GM19455 (cell line): ENCODE results near the gene DYNLT5.
A peak's percentile ranks its signal among the peaks of the same experiment; 100 is the strongest.
"Not testable (repeated sequence)": the region's sequence is repeated elsewhere in the genome, so short reads cannot be mapped to it uniquely, and the experiment has no call there.

Experiments
- ATAC-seq: cut with Tn5 transposase; IDR thresholded peaks from one replicate; pipeline ENCODE4 v1.9.1; 2021; ENCODE audit not compliant: unreplicated experiment

DYNLT5 gene

DNA sequence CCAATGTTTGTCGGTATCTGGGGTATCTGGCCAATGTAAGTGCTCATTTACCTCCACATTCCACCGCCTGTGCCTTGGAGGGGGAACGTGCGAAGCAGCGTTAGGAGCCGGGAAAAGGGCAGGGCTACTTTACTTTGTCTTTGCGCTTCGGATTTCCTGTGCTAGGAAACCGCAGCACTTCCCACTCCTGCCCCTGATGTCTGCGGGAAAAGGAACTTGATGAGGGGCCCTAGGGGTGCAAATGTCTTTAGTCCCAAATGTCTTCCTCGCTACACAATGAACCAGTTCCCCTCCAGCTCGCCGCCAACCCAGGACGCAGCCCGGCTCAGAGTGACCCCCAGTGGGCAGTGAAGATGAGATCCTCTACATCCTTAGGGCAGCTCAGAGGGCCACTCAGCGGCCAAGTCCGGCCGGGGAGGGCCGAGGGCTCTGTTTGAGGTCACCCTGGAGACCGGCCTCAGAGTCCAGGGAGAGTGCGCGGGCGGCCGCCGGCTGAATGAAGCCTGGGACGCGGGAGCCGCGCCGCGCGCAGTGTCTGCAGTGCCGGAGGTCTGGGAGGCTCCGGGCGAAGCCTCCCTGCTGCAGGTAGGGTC is at the start of gene DYNLT5:
Gene DYNLT5 (plus strand): TSS at position 460 of the 593 bp plus-strand sequence. CDS start 2,200 bp downstream, outside the sequence.
- no peak for ATAC-seq

GRCh38 chr1:66704177-66704875 is 47.9 kb upstream of the DYNLT5 start:
- no peak for ATAC-seq

DNA sequence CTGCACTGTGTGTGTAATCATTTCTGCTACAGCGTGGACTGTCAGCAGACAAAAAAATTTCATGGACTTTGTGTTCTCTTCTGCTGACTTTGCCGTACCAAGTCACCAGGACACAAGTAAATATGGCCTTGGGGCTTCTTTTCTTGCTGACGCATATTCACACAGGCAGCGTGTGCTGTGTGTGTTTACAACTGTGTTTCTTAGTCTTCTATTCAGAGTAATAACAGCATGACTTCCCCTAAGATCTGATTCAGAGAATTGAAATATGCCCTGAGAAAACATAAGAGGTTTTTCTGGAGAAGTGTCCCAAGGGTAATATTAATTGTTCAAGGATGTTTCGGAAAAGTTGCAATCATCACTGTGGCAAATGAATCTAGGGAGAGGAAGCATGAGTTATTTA is 47.1 kb upstream of the DYNLT5 start:
- no peak for ATAC-seq

DNA sequence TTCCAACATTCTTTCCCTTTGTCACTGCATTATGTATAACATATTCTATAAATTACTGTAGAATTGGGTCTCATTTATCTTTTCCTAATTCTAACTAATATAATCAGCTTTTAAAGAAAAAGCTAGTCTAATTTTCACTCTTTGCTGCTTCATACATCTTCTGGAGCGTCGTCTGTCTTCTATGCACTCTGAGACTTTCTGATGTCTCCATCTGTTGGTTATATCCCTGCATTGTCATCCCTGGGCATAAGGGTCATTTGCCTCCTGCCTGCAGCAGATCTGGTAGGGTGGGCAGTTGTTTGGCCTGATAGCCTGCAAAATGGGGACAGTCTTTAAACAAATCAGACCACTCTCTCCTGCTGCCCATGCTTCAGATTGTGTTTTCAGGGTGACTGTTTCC is 40.8 kb upstream of the DYNLT5 start:
- ATAC-seq: no peak

- no peak for ATAC-seq
Observed at GRCh38 chr1:66712839-66713238, 39.4 kb upstream of the DYNLT5 start.

DNA sequence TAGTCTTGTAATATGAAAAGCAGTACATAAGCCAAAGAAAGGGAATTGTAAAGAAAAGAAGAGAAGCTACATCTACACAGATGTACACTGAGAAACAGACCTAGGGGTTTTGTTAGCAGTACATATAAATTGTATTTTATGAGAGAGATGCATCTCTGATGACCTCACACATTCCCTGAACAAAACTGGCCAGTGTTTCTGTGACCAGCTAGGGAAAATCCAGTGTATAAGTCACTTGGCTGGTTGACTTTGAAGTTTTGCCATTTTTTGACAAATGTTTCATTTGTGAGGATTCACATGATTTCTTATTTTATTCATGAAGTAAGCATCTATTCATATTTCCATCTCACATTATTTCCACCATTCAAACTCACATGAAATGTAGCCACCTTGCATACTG is 28.3 kb upstream of the DYNLT5 start:
- ATAC-seq: no peak

GRCh38 chr1:66725885-66726665 is 26.2 kb upstream of the DYNLT5 start:
- ATAC-seq: peak; percentile 76

- ATAC-seq: no peak
Observed at GRCh38 chr1:66728021-66728420, 24.2 kb upstream of the DYNLT5 start.

DNA sequence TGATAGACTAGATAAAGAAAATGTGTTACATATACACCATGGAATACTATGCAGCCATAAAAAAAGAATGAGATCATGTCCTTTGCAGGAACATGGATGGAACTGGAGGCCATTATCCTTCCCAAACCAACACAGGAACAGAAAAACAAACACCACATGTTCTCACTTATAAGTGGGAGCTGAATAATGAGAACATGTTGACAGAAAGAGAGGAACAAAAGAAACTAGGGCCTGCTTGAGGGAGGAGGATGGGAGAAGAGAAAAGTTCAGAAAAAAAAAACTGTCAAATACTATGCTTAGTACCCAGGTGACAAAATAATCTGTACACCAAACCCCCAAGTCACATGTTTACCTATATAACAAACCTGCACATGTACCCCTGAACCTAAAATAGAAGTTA is 23.5 kb upstream of the DYNLT5 start:
- ATAC-seq: not testable (repeated sequence)

DNA sequence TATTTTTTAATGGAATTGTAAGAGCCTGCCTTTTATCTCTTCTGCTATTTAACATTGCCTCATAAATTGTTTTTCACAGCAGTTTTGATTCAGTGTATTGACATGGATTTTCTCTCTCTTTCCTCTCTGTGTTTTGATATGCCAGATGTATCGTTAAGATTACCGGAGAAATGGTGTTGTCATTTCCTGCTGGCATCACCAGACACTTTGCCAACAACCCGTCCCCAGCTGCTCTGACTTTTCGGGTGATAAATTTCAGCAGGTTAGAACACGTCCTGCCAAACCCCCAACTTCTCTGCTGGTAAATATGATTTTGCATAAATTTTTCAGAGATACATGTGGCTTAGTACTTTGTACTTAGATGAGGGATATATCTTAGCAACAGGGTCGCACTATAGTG is 23.1 kb upstream of the DYNLT5 start:
- ATAC-seq: no peak

DNA sequence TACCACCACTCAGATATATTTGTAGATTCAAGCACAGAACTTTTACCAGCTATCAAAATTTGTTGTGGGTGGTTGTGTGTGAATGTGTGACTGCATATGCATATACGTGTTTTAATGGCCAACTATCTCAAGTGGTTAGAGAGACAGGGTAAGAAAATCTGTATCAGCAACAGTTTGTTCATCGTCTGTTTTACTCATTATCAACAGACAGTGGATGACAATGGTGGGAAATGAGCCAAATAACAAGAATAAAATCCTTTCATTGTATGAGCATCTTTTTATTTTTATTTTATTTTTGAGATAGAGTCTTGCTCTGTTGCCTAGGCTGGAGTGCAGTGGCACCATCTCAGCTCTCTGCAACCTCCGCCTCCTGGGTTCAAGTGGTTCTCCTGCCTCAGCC is 22.7 kb upstream of the DYNLT5 start:
- ATAC-seq: no peak

DNA sequence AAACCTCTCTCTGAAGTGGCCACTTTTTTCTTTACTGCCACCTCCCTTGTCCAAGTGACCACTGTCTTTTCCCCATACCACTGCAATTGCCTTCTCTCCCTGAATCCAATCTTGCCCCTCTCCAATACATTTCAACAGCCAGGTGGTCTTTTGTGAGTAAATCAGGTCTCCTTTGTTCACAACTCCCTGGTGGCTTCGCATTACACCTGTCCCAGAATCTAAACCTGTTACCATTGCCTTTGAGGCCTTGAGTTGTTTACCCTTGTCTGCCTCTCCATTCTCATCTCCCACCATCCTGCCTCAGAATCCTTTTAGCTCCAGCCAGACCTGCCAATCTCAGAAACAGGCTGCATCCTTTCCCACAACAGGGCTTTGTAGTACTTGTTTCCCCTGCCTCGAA is 21.8 kb upstream of the DYNLT5 start:
- no peak for ATAC-seq

- ATAC-seq: no peak
Observed at GRCh38 chr1:66731170-66731865, 20.9 kb upstream of the DYNLT5 start.

- ATAC-seq: no peak
Observed at GRCh38 chr1:66732407-66733166, 19.7 kb upstream of the DYNLT5 start.

DNA sequence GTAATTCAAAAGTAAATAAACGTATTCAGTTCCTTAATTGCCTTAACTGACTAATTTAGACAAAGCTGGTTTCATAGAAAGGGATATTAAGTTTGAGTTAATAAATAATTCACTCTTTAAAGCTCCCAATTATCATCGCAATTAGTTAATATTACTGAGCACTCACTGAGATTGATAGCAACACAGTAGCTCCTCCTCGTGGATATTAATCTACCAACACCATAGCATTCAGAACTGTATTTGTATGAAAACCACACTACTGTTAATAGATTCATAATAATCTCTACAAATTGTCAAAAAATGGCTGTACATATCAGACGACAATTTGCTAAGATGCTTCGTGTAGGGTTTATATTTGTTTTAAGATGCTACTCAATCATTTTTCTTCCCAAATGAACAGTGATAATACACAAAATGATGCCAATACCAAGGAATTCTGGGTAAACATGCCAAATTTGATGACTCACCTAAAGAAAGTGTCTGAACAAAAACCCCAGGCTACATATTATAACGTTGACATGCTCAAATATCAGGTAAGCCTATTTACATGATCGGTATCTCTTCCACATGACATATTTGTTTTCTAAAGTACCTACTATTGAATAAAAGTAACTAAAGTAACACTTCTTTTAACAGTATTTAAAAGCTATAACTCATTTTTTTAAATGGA is 18.8 kb upstream of the DYNLT5 start:
- no peak for ATAC-seq

DNA sequence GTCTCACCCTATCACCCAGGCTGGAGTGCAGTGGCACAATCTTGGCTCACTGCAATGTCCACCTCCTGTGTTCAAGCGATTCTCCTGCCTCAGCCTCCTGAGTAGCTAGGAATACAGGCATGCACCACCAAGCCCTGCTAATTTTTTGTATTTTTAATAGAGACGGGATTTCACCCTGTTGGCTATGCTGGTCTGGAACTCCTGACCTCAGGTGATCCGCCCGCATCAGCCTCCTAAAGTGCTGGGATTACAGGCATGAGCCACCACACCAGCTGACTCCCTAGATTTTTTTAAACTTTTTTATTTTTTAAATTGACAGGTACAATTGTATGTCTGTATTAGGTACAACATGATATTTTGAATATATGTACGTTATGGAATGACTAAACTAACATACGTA is 17.7 kb upstream of the DYNLT5 start:
- not testable (repeated sequence) for ATAC-seq

DNA sequence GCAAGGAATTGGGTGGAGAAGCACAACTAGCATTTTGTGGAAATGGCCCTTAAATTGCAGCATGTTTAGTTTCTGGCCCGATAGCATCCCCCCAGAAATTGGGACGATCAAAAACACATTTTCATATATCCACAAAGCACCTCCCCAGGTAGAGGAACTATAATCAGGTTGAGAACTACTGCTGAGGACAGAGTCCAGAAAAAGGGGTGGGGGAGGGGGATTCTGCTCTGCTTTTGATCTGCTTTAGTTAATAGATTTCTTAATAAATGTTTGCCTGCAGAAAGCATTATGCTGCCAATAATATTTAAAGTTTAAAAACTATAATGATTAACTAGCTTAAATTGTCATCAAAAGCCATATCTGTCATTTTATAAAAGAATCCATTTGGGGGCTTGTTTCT is 14.4 kb upstream of the DYNLT5 start:
- no peak for ATAC-seq

DNA sequence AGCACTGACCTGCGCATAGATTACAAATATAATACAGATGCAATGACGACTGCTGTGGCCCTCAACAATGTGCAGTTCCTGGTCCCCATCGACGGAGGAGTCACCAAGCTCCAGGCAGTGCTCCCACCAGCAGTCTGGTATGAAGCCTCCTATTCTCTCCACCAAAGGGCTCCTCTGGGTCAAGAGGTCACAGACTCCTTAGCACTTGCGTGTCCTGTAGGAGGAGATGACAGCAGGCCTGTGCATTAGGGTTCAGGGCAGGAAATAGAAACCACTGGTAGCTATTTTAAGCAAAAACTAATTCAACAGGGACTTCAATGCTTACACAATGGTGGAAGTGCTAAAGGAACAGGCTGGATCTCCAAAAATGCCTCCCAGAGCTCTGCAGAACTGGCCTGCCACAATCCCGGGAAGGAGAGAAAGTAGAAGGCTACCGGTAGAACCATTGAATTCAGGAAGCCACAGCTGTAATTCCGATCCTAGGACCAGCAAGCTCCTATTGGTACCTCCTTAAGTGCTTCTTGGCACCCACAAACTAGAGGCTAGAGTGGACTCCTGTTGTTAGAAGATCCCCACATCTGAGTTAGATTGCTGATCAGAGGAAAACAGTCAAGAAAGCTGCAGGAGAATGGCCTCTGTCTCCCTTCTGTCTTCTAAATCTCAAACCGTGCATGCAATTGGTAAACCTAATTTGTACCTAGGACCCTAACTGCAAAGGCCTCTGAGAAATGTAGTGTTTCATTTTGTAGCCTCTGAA is 12.7 kb upstream of the DYNLT5 start:
- ATAC-seq: no peak

GRCh38 chr1:66745451-66745850 is 6.8 kb upstream of the DYNLT5 start:
- ATAC-seq: no peak

DNA sequence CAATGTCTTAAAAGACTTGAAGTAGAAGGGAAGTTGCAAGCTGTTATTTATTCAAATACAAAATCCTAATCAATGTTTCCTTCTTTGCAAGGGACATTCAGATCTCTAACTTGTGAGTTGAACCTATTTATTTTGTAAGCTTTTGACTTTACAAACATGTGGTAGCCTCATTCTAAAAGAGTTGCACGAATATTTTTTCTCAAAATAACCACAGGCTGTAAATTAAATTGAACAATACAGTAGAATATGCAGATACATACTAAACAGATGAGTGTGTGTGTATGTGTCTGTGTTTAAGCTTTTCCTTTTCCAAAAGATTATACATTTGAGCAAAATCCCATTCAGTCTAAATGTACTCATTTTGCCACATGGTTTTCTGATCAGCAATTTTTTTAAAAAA is 4.8 kb upstream of the DYNLT5 start:
- ATAC-seq: no peak
